NCI-H1436 treated with DMSO at 0.1 percent for 48 hours (cell line): ENCODE data around the gene OR51B2.

Experiments used
- DNase-seq: peaks from one replicate; lab custom pipeline; 2025; lab: John Stamatoyannopoulos, UW

OR51B2 gene

DNA sequence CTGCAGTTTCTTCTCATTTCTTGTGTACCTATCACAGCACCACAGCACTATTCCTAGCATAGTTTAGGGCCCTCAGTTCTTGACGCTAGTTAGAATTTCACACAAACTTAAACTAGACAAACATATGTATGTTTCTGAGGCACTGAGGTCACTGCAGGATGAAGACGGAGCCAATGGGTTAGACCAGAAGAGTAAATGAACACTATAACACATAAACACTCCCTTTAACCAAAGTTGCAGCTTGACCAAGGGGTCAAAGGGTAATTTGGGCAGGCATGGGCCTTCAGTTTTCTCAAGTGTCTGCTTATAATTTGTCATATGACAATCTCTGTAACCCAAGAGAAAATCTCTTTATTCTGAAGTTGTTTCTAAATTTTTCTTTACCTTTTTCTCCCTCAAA lies 41.5 kb downstream of the OR51B2 start:
- DNase-seq, result no peak

DNA sequence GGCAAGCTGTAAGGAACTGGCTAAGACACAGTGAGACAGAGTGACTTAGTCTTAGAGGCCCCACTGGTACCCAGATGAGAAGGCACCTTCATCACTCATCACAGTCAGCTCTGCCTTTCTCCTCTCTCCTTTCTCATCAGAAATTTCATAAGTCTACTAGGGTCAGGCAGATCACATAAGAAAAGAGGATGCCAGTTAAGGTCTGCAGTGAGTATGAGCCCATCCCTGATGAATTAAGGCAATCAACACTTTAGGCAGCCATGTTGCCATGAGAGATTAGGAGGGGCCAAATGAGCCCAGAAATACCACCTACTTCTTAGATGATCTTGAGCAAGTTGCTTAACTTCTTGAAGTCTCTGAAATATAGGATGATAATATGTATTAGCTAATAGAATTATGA lies 42.5 kb downstream of the OR51B2 start:
- no peak for DNase-seq

DNA sequence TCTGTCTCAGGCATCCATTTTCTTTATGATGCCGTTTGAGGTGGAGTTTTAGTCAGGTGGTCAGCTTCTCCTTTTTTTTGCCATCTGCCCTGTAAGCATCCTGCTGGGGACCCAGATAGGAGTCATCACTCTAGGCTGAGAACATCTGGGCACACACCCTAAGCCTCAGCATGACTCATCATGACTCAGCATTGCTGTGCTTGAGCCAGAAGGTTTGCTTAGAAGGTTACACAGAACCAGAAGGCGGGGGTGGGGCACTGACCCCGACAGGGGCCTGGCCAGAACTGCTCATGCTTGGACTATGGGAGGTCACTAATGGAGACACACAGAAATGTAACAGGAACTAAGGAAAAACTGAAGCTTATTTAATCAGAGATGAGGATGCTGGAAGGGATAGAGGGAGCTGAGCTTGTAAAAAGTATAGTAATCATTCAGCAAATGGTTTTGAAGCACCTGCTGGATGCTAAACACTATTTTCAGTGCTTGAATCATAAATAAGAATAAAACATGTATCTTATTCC lies 43.5 kb downstream of the OR51B2 start:
- no peak for DNase-seq

- no peak for DNase-seq
Observed at GRCh38 chr11:5279471-5280090, 44.5 kb downstream of the OR51B2 start.

- no peak for DNase-seq
Observed at GRCh38 chr11:5277807-5278382, 46.2 kb downstream of the OR51B2 start.

GRCh38 chr11:5276697-5277096 lies 47.4 kb downstream of the OR51B2 start:
- no peak for DNase-seq

DNA sequence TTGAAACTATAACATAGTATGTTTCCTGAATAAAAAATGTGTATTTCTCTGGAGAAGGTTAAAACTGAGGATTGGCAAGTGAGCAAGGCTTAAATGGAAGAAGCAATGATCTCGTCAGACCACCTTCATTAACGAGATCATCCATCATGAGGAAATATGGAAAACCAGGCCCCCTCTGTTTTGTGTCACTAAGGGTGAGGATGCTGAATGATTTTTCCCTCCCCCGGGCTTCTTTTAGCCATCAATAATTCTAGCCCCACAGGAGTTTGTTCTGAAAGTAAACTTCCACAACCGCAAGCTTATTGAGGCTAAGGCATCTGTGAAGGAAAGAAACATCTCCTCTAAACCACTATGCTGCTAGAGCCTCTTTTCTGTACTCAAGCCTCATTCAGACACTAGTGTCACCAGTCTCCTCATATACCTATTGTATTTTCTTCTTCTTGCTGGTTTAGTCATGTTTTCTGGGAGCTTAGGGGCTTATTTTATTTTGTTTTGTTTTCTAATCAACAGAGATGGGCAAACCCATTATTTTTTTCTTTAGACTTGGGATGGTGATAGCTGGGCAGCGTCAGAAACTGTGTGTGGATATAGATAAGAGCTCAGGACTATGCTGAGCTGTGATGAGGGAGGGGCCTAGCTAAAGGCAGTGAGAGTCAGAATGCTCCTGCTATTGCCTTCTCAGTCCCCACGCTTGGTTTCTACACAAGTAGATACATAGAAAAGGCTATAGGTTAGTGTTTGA lies 48.6 kb downstream of the OR51B2 start:
- no peak for DNase-seq

DNA sequence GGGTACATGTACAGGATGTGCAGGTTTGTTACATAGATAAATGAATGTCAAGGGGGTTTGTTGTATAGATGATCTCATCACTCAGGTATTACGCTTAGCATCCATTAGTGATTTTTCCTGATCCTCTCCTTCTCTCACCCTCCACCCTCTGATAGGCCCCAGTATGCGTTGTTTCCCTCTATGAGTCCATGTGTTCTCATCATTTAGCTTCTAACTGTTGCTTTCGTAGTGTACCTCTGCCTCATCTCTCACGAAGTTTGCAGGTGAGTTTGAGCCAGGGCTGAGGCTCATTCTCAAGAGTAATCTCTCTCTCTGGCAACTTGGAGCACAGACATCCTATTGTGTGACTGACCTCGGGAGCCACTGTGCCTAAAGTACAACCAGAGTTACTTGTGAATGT lies 49.7 kb downstream of the OR51B2 start:
- no peak for DNase-seq
